Measurements from ENCODE around the gene EXOC3L2. TPM values are rescaled to one million over a fixed set of nuclear protein-coding genes. Genes with fewer than 3 reads are reported as not detected.
"Not testable (repeated sequence)": the region's sequence is repeated elsewhere in the genome, so short reads cannot be mapped to it uniquely, and the experiment has no call there.

EXOC3L2 gene
- total RNA-seq, 1 donor from 2014 or later, result 1.8 TPM

DNA sequence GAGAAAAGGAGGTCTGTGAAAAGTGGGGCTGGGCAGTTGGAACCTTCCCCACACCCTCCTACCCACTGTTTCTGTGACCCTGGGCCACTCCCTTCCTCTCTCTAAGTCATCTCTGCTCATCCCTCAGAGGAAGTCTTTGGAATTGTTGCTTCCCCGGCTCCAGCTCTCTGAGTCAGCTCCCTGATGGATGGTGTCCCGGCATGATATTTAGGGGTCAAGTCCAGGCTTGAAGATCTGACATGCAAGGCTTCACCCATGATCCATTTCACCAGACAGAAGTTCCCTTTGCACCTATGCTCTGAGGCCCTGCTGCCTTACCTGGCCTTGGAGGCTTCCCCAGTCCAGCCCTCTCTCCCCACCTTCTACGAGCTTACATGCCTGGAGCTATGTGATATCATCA lies 13.3 kb downstream of the EXOC3L2 start:
- peaks cover 9% of the 10 kb centered on the region for H3K4me1 ChIP-seq
- peaks cover 40% of the 10 kb centered on the region for H3K27me3 ChIP-seq (ENCODE audit: low read depth)
- no peak overlapping the region for H3K27ac ChIP-seq (replicated peaks)
- H3K36me3 ChIP-seq, result no peaks in the 10 kb centered on the region
- no peak for DNase-seq
- H3K9me3 ChIP-seq (replicated peaks), result no peaks in the 10 kb centered on the region
- H3K4me3 ChIP-seq, result no peak overlapping the region
- no peak for TF ChIP-seq CTCF (IDR thresholded peaks at IDR 0.05; ENCODE audit: borderline replicate concordance)
- intact Hi-C loops (cut with micrococcal nuclease), result no loop called here

DNA sequence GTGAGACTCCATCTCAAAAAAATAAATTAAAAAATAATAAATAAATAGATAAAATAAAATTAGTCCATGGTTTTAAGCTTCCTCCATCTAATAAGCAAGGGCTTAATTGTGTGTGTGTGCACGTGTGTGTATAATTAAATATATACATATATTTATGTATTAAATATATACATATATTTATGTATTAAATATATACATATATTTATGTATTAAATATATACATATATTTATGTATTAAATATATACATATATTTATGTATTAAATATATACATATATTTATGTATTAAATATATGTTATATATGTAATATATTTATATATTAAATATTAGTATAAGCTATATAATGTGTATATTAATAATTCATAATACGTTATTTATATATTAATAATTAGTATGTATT lies 16.2 kb downstream of the EXOC3L2 start:
- H3K9me3 ChIP-seq (replicated peaks); H3K4me1 ChIP-seq; DNase-seq; H3K27ac ChIP-seq (replicated peaks); intact Hi-C loops (cut with micrococcal nuclease); H3K4me3 ChIP-seq; H3K36me3 ChIP-seq: not testable (repeated sequence)
- H3K27me3 ChIP-seq (ENCODE audit: low read depth), result peaks cover 28% of the 10 kb centered on the region

GRCh38 chr19:45224645-45225044 lies 20.6 kb downstream of the EXOC3L2 start:
- intact Hi-C loops (cut with micrococcal nuclease), result no loop called here
- H3K9me3 ChIP-seq (replicated peaks), result no peaks in the 10 kb centered on the region
- peaks cover 11% of the 10 kb centered on the region for H3K27me3 ChIP-seq (ENCODE audit: low read depth)
- no peaks in the 10 kb centered on the region for H3K36me3 ChIP-seq
- no peak for DNase-seq
- no peaks in the 10 kb centered on the region for H3K4me1 ChIP-seq
- no peak overlapping the region for H3K4me3 ChIP-seq
- H3K27ac ChIP-seq (replicated peaks), result no peak overlapping the region
- no peak for TF ChIP-seq CTCF (IDR thresholded peaks at IDR 0.05; ENCODE audit: borderline replicate concordance)

GRCh38 chr19:45223879-45224278 lies 21.3 kb downstream of the EXOC3L2 start:
- Histone ChIP-seq H3K27ac (replicated peaks) (no peak overlapping the region), H3K36me3 (no peaks in the 10 kb centered on the region), H3K9me3 (replicated peaks) (no peaks in the 10 kb centered on the region), H3K4me1 (no peaks in the 10 kb centered on the region), H3K4me3 (no peak overlapping the region), H3K27me3 (ENCODE audit: low read depth) (peaks cover 11% of the 10 kb centered on the region)
- no peak for DNase-seq
- TF ChIP-seq CTCF (IDR thresholded peaks at IDR 0.05; ENCODE audit: borderline replicate concordance), result no peak
- intact Hi-C loops (cut with micrococcal nuclease), result no loop called here

- peaks cover 22% of the 10 kb centered on the region for H3K27me3 ChIP-seq (ENCODE audit: low read depth)
- intact Hi-C loops (cut with micrococcal nuclease), result no loop called here
- H3K36me3 ChIP-seq, result no peaks in the 10 kb centered on the region
- no peak overlapping the region for H3K27ac ChIP-seq (replicated peaks)
- H3K9me3 ChIP-seq (replicated peaks), result no peaks in the 10 kb centered on the region
- no peak overlapping the region for H3K4me3 ChIP-seq
- H3K4me1 ChIP-seq, result no peaks in the 10 kb centered on the region
- no peak for DNase-seq
- TF ChIP-seq CTCF (IDR thresholded peaks at IDR 0.05; ENCODE audit: borderline replicate concordance), result no peak
These were observed 22.5 kb downstream of the EXOC3L2 start for GRCh38 chr19:45222724-45223123.

GRCh38 chr19:45218911-45219743 lies 26.1 kb downstream of the EXOC3L2 start:
- no peaks in the 10 kb centered on the region for H3K9me3 ChIP-seq (replicated peaks)
- intact Hi-C loops (cut with micrococcal nuclease), result no loop called here
- H3K36me3 ChIP-seq, result no peaks in the 10 kb centered on the region
- peaks cover 51% of the 10 kb centered on the region for H3K27me3 ChIP-seq (ENCODE audit: low read depth)
- H3K4me3 ChIP-seq, result no peak overlapping the region
- no peak for TF ChIP-seq CTCF (IDR thresholded peaks at IDR 0.05; ENCODE audit: borderline replicate concordance)
- H3K27ac ChIP-seq (replicated peaks), result no peak overlapping the region
- no peak for DNase-seq
- H3K4me1 ChIP-seq, result peaks cover 18% of the 10 kb centered on the region

All from left ventricle myocardium inferior (tissue), 1 donor.